GM18507 (cell line): ENCODE data around the gene SIK3.
"Not testable (repeated sequence)": the region's sequence is repeated elsewhere in the genome, so short reads cannot be mapped to it uniquely, and the experiment has no call there.

Experiments
- DNase-seq: peaks from one replicate; pipeline ENCODE4 v3.0.0; 2011; ENCODE audit warnings: low read depth; ENCODE audit not compliant: insufficient read length; ENCODE audit errors: extremely low spot score
- FAIRE-seq: peaks from 2 replicates; lab custom pipeline; 2011; peaks lifted over from hg19 to GRCh38; lab: Jason Lieb, UNC

Gene SIK3

GRCh38 chr11:116837231-116838091 lies 260.8 kb downstream of the SIK3 start, which contains the start of gene APOA1:
APOA1 (minus strand) TSS chr11:116837622; CDS start chr11:116837387, 235 bp downstream.
- DNase-seq = no peak
- no peak for FAIRE-seq

GRCh38 chr11:116836632-116836991 lies 261.6 kb downstream of the SIK3 start:
- DNase-seq (no peak), FAIRE-seq (no peak)

- peak; percentile 85 for DNase-seq
- peak; percentile 89 for FAIRE-seq
Measured at GRCh38 chr11:116835791-116836631, 262.2 kb downstream of the SIK3 start.

DNA sequence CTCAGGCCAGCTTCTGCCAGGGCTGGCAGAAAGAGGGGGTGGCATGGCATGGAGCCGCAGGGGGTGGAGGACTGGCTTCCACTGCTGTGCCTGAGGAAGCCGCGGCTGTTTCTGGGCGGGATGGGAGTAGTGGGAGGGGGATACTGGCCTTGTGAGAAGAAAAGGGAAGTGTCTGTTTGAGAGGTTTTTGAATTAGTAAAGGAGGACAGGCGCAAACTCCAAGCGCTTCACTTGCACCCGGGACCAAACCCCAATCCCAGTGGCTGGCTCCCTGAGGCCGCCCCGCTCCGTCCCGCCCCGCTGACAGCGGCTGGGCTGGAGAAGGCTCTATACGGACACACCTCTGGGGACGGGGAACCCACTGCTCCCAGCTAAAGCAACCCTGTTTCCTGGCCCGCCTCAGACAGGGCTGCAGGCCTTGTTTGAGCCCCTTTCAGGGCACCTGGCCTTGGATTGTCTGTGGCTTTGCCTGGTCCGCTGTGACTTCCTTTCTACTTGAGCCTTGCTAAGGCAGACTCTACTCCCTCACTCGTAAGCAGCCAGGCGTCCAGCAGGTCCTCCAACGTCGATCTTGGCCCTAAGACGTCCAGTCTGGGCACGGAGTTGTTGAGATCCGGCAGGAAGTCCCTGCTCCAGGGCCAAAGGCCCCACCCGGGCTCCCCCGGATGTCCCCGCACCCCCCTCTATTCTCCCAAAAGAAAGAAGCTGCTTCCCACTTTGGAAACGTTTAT lies 263.0 kb downstream of the SIK3 start:
- FAIRE-seq (no peak), DNase-seq (no peak)

DNA sequence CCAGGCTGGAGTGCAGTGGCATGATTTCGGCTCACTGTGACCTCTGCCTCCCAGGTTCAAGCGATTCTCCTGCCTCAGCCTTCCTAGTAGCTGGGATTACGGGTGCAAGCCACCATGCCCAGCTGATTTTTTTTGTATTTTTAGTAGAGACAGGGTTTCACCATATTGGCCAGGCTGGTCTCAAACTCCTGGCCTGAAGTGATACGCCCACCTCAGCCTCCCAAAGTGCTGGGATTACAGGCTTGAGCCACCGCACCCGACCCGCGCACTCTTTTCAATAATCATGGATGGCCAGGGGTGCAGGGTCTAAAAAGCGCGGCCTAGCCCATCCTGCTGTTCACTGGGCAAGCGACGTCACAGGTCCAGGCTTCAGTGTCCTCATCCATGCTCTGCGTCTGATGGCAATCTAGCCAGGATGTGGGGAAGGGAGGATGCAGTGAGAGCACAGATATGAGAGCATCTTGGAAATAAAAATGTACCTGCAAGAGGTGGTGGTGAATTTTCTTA lies 263.6 kb downstream of the SIK3 start:
- DNase-seq, FAIRE-seq: not testable (repeated sequence)

DNA sequence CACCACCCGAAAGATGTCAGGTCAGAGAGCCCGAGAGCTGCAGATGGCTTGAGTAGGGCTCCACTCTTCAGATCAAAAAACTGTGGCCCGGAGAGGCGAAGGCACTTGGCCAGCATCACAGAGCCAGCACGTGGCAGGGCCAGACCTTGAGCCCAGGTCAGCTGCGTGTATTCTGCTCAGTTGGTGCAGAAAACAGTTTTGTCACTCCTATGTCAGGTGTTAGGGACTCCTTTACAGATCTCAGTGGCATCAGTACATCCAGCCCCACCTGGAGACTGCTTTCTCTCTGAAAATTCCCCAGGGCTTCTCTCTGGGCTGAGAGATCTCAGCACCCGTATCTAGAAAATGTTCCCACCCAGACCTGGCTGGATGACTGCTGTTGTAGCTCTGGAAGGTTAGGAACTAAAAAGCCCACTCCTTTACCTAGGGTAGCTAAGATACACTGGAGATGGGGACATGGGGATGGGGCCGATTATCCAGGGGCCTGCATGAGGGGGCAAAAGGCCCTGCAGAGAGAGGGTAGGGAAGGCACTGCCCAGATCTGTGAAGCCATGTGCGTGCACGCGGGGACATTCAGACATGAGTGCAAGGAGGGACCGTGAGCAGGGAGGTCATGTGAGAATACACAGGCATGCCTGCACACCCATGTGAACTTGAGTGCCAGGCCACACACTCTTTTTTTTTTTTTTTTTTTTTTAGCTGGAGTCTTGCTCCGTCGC lies 264.3 kb downstream of the SIK3 start:
- DNase-seq (no peak), FAIRE-seq (no peak)

- FAIRE-seq (no peak), DNase-seq (no peak)
Measured at GRCh38 chr11:116833491-116833815, 264.8 kb downstream of the SIK3 start.

DNA sequence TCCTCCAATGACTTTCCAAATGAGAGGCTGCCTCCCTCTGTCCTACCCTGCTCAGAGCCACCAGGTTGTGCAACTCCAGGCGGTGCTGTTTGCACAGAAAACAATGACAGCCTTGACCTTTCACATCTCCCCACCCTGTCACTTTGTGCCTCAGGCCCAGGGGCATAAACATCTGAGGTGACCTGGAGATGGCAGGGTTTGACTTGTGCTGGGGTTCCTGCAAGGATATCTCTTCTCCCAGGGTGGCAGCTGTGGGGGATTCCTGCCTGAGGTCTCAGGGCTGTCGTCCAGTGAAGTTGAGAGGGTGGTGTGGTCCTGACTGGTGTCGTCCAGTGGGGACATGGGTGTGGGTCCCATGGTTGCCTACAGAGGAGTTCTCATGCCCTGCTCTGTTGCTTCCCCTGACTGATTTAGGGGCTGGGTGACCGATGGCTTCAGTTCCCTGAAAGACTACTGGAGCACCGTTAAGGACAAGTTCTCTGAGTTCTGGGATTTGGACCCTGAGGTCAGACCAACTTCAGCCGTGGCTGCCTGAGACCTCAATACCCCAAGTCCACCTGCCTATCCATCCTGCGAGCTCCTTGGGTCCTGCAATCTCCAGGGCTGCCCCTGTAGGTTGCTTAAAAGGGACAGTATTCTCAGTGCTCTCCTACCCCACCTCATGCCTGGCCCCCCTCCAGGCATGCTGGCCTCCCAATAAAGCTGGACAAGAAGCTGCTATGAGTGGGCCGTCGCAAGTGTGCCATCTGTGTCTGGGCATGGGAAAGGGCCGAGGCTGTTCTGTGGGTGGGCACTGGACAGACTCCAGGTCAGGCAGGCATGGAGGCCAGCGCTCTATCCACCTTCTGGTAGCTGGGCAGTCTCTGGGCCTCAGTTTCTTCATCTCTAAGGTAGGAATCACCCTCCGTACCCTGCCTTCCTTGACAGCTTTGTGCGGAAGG lies 265.6 kb downstream of the SIK3 start:
- DNase-seq (no peak), FAIRE-seq (no peak)

DNA sequence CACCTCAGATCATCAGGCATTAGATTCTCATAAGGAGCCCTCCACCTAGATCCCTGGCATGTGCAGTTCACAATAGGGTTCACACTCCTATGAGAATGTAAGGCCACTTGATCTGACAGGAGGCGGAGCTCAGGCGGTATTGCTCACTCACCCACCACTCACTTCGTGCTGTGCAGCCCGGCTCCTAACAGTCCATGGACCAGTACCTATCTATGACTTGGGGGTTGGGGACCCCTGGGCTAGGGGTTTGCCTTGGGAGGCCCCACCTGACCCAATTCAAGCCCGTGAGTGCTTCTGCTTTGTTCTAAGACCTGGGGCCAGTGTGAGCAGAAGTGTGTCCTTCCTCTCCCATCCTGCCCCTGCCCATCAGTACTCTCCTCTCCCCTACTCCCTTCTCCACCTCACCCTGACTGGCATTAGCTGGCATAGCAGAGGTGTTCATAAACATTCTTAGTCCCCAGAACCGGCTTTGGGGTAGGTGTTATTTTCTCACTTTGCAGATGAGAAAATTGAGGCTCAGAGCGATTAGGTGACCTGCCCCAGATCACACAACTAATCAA lies 266.4 kb downstream of the SIK3 start:
- FAIRE-seq (no peak), DNase-seq (no peak)

- DNase-seq = no peak
- FAIRE-seq = no peak
Measured at GRCh38 chr11:116830184-116830912, 267.9 kb downstream of the SIK3 start.

DNA sequence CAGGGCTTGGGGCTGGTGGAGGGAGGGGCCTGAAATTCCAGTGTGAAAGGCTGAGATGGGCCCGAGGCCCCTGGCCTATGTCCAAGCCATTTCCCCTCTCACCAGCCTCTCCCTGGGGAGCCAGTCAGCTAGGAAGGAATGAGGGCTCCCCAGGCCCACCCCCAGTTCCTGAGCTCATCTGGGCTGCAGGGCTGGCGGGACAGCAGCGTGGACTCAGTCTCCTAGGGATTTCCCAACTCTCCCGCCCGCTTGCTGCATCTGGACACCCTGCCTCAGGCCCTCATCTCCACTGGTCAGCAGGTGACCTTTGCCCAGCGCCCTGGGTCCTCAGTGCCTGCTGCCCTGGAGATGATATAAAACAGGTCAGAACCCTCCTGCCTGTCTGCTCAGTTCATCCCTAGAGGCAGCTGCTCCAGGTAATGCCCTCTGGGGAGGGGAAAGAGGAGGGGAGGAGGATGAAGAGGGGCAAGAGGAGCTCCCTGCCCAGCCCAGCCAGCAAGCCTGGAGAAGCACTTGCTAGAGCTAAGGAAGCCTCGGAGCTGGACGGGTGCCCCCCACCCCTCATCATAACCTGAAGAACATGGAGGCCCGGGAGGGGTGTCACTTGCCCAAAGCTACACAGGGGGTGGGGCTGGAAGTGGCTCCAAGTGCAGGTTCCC lies 268.6 kb downstream of the SIK3 start, which contains the start of gene APOC3:
Gene APOC3 (plus strand): TSS at position 383 of the 659 bp plus-strand sequence. CDS start 676 bp downstream, outside the sequence.
- FAIRE-seq = no peak
- DNase-seq = no peak

DNA sequence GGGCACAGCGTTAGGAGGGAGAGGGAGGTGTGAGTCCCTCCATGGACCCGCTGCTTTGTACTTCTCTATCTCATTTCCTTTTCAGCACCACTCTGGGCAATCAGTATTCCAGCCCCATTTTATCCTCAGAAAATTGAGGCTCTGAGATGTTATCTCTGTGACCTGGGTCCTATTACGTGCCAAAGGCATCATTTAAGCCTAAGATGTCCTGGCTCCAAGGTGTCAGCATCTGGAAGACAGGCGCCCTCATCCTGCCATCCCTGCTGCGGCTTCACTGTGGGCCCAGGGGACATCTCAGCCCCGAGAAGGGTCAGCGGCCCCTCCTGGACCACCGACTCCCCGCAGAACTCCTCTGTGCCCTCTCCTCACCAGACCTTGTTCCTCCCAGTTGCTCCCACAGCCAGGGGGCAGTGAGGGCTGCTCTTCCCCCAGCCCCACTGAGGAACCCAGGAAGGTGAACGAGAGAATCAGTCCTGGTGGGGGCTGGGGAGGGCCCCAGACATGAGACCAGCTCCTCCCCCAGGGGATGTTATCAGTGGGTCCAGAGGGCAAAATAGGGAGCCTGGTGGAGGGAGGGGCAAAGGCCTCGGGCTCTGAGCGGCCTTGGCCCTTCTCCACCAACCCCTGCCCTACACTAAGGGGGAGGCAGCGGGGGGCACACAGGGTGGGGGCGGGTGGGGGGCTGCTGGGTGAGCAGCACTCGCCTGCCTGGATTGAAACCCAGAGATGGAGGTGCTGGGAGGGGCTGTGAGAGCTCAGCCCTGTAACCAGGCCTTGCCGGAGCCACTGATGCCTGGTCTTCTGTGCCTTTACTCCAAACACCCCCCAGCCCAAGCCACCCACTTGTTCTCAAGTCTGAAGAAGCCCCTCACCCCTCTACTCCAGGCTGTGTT lies 269.4 kb downstream of the SIK3 start:
- no peak for FAIRE-seq
- DNase-seq = no peak

GRCh38 chr11:116827461-116827860 lies 270.8 kb downstream of the SIK3 start:
- DNase-seq = no peak
- FAIRE-seq = no peak

- DNase-seq = no peak
- no peak for FAIRE-seq
Measured at GRCh38 chr11:116826751-116827431, 271.3 kb downstream of the SIK3 start.
